ENCODE results near the gene EFL1. TPM values are rescaled to one million over a fixed set of nuclear protein-coding genes. Genes with fewer than 3 reads are reported as not detected.
"Not testable (repeated sequence)": the region's sequence is repeated elsewhere in the genome, so short reads cannot be mapped to it uniquely, and the experiment has no call there.

The EFL1 gene
- total RNA-seq, 2 experiments from 2014 or later, result 23.7 to 25.6 TPM

DNA sequence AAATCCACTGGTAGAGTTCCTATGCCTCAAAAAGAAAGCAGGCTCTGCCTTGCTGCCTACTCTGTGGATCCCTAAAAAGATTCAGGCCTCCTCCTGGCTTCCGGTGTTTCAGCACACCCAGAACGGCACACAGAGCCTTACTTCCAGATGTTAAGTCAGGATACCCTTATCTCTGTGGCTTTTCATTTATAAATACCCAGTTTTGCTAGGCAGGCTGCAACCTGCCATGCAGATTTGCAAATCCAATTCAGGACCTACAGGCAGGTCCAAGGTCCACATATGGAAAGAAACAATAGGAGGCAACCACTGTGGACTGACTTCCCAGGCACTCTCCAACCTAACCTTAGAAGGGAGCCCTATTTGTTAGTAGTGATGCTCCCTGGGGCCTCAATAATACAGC is 30.7 kb downstream of the EFL1 start:
- Mint-ChIP-seq H3K9me3 (no peaks in the 10 kb centered on the region), H3K27me3 (no peaks in the 10 kb centered on the region), H3K4me3 (no peak overlapping the region), H3K36me3 (ENCODE audit: low read depth) (peaks cover 19% of the 10 kb centered on the region), H3K4me1 (ENCODE audit: low read depth) (peaks cover 2% of the 10 kb centered on the region), H3K27ac (no peak overlapping the region)
- ChIA-PET POLR2A (interaction anchor here (0.6 kb wide), 1 partner anchor 1450 kb away, joined by 3 read pairs; no protein-coding TSS in a partner anchor), CTCF (no interaction called here)
- intact Hi-C loops (cut with micrococcal nuclease), result no loop called here
- TF ChIP-seq, protein P1, sequence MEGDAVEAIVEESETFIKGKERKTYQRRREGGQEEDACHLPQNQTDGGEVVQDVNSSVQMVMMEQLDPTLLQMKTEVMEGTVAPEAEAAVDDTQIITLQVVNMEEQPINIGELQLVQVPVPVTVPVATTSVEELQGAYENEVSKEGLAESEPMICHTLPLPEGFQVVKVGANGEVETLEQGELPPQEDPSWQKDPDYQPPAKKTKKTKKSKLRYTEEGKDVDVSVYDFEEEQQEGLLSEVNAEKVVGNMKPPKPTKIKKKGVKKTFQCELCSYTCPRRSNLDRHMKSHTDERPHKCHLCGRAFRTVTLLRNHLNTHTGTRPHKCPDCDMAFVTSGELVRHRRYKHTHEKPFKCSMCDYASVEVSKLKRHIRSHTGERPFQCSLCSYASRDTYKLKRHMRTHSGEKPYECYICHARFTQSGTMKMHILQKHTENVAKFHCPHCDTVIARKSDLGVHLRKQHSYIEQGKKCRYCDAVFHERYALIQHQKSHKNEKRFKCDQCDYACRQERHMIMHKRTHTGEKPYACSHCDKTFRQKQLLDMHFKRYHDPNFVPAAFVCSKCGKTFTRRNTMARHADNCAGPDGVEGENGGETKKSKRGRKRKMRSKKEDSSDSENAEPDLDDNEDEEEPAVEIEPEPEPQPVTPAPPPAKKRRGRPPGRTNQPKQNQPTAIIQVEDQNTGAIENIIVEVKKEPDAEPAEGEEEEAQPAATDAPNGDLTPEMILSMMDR (IDR thresholded peaks at IDR 0.05), result no peak
- ATAC-seq (no peak), DNase-seq (no peak)

DNA sequence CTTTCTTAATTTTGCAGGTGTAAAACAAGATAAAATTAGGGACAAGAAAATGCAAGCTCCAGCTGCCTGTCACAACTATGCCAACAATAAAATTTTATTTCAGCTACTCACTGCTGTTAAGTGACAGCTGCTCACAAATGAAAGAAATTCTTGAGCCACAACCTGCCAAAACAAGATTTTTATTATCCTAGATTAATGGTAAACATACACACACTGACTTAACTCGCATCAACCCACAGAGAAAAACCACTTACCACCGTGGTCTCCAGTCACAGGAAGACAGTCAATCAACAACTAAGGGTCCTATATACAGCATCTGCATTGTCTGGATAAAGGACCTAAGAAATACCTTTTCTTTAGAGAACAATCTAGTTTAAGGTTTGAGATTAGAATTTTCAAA is 31.3 kb downstream of the EFL1 start:
- no peak for ATAC-seq
- Mint-ChIP-seq H3K27me3 (no peaks in the 10 kb centered on the region), H3K4me1 (ENCODE audit: low read depth) (peaks cover 2% of the 10 kb centered on the region), H3K27ac (no peak overlapping the region), H3K36me3 (ENCODE audit: low read depth) (peaks cover 22% of the 10 kb centered on the region), H3K4me3 (no peak overlapping the region), H3K9me3 (no peaks in the 10 kb centered on the region)
- TF ChIP-seq, protein P1 (IDR thresholded peaks at IDR 0.05), result no peak
- DNase-seq, result no peak
- ChIA-PET POLR2A (no interaction called here), CTCF (no interaction called here)
- intact Hi-C loops (cut with micrococcal nuclease), result no loop called here

DNA sequence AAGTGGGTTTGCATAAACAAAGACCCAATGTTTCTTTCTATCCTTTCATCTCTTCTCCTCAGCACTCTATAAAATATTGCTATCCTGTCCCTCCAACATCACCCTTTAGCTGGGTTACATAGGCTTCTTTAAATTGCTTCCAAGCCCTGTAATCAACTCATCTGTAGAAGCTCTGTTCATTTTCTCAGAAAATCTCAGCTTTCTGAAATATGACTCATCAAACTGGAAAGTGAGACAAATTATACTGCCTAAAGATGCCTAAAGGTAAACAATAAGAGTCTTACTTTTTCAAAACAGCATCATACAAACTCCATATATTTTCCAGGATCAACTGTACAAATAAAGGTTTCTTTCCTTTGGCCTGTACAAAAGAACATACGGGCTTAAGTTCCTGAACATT is 33.8 kb downstream of the EFL1 start:
- Mint-ChIP-seq H3K9me3 (no peaks in the 10 kb centered on the region), H3K4me3 (no peak overlapping the region)
- no peak for ATAC-seq

DNA sequence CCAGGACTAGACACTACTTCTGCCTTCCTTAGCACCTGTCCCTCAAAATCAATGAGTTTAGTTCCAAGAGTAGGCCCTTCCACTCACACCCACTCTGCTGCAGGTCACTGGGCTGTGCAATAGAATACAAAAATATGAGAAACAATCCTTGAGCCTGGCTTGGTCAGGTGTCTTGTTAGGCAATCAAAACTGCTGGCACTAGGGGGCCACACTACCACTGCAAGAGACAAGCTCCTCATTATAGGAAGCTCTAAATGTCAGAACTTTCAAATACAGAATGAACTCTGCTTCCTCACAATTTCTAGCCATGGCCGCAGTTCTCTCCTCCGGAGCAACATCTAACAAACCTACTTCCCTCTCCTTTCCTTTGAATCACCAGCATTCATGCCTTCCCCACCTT is 41.0 kb downstream of the EFL1 start:
- peak; percentile 58 for DNase-seq
- CTCF ChIA-PET, result interaction anchor here (1.0 kb wide), 1 partner anchor 46 kb away, joined by 3 read pairs; no protein-coding TSS in a partner anchor
- H3K9me3 Mint-ChIP-seq; H3K27ac Mint-ChIP-seq; H3K4me3 Mint-ChIP-seq; POLR2A ChIA-PET; H3K27me3 Mint-ChIP-seq; H3K4me1 Mint-ChIP-seq (ENCODE audit: low read depth); intact Hi-C loops (cut with micrococcal nuclease): not testable (repeated sequence)
- peaks cover 20% of the 10 kb centered on the region for H3K36me3 Mint-ChIP-seq (ENCODE audit: low read depth)
- TF ChIP-seq, protein P1 (IDR thresholded peaks at IDR 0.05), result peak; percentile 35
- ATAC-seq, result peak; percentile 56

More for the DNA sequence above, 33.8 kb downstream of the EFL1 start:
- TF ChIP-seq, protein P1 (IDR thresholded peaks at IDR 0.05), result no peak
- CTCF ChIA-PET, result no interaction called here
- Mint-ChIP-seq H3K27me3 (no peaks in the 10 kb centered on the region), H3K27ac (no peak overlapping the region), H3K4me1 (ENCODE audit: low read depth) (peaks cover 2% of the 10 kb centered on the region), H3K36me3 (ENCODE audit: low read depth) (peaks cover 21% of the 10 kb centered on the region)
- DNase-seq, result no peak
- POLR2A ChIA-PET, result no interaction called here
- intact Hi-C loops (cut with micrococcal nuclease), result no loop called here

DNA sequence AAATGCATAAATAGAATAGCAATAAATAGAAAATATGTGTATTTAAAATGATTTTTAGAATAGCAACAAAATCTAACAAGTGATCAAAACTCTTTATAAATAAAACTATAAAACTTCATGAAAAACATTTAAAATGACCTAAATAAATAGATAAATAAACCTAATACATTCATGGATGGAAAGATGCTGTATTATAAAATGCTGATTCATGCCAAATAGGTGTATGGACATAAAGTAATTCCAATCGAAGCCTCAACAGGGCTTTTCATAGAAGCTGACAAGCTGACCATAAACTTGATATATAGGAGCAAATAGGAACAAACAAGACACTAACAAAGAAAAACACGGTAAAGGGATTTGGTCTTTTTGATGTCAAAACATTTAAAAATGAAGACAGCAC is 46.4 kb downstream of the EFL1 start:
- POLR2A ChIA-PET; H3K4me3 Mint-ChIP-seq; DNase-seq; H3K27ac Mint-ChIP-seq; intact Hi-C loops (cut with micrococcal nuclease); ATAC-seq; H3K27me3 Mint-ChIP-seq; H3K4me1 Mint-ChIP-seq (ENCODE audit: low read depth); H3K9me3 Mint-ChIP-seq: not testable (repeated sequence)
- CTCF ChIA-PET, result interaction anchor here (0.9 kb wide), 1 partner anchor 18 kb away, joined by 3 read pairs; no protein-coding TSS in a partner anchor
- H3K36me3 Mint-ChIP-seq (ENCODE audit: low read depth), result peaks cover 31% of the 10 kb centered on the region

DNA sequence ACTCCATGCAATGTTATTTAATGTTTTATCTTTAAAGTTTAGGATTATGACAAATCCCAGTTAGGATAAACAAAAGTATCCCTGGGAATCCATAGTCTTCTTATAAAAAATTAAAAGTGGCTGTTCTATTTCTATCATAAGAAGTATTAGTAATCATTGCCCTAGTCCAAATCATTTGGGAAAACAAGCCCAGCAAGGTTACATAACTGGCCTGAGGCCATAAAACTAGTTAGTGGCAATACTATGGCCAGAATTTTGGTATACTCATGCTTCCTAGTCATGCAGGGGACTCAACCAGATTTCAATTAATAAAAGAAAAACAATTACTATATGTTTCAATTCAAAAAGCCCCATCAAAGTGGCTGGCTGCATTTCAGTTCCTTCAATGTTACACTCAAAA is 50.3 kb downstream of the EFL1 start:
- ATAC-seq, CTCF ChIA-PET: not testable (repeated sequence)
- peaks cover 26% of the 10 kb centered on the region for H3K36me3 Mint-ChIP-seq (ENCODE audit: low read depth)

DNA sequence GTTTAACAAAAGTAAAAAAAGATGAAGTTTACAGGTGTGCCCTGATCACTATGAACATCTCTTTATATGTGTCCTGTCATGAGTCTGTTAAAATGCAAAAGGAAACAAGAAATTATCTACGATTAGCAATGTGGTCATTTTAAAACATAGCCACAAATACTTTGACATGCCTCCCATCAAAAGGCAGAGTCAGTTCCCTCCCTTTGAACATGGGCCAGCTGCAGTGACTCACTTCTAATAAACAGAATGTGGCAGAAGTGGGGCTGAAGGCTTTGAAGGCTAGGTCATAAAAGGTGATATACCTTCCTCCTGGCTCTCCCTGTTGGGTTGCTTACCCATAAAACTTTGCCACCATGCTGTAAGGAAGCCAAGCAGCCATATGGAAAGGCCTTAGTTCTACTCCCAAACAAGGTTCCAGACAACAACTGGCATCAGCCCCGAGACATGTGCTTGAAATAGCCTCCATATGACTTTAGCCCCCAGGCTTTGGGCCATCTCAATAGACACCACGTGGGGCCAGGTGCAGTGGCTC is 52.4 kb downstream of the EFL1 start:
- DNase-seq; intact Hi-C loops (cut with micrococcal nuclease); POLR2A ChIA-PET; H3K9me3 Mint-ChIP-seq; CTCF ChIA-PET; H3K4me1 Mint-ChIP-seq (ENCODE audit: low read depth); ATAC-seq; H3K4me3 Mint-ChIP-seq; H3K27ac Mint-ChIP-seq; H3K27me3 Mint-ChIP-seq: not testable (repeated sequence)
- peaks cover 23% of the 10 kb centered on the region for H3K36me3 Mint-ChIP-seq (ENCODE audit: low read depth)

More for the DNA sequence above, 50.3 kb downstream of the EFL1 start:
- H3K27me3 Mint-ChIP-seq; DNase-seq; H3K4me1 Mint-ChIP-seq (ENCODE audit: low read depth); POLR2A ChIA-PET; H3K9me3 Mint-ChIP-seq; intact Hi-C loops (cut with micrococcal nuclease); H3K4me3 Mint-ChIP-seq; H3K27ac Mint-ChIP-seq: not testable (repeated sequence)

DNA sequence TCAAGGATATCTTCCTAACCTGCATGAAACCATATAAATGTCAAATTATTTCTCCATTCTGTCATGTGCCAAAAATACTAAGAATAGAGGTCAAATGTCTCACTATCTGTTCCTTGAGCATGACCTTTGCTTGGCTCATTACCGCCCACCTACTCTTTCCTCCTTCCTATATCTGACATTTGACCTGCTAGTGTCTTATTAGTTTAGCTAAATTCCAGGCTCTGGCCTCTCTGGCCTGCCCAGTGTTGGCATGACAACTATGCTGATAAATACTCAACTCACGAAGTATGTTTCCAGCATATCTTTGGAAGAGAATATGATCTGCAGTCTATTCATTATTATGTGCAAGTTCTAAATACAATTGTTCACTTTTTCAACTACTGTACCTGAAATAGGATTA is 58.0 kb downstream of the EFL1 start:
- H3K27ac Mint-ChIP-seq; H3K27me3 Mint-ChIP-seq; intact Hi-C loops (cut with micrococcal nuclease); POLR2A ChIA-PET; H3K9me3 Mint-ChIP-seq; CTCF ChIA-PET; DNase-seq; ATAC-seq; H3K36me3 Mint-ChIP-seq (ENCODE audit: low read depth); H3K4me3 Mint-ChIP-seq: not testable (repeated sequence)
- H3K4me1 Mint-ChIP-seq (ENCODE audit: low read depth), result peaks cover 13% of the 10 kb centered on the region
